Stimulated activated CD4-positive, alpha-beta T cell treated with anti-CD3 and anti-CD28 coated beads, Interleukin-1b, Interleukin-23, amount 100 ng/mL, for 4 hours (primary cell): ENCODE results near the gene EFNA2.

Experiments
- DNase-seq, 2 donors: peaks; one replicate each; pipeline ENCODE4 v3.0.0-alpha.2; 2020; ENCODE audit warnings: low read depth in 2 of 2

EFNA2 gene

GRCh38 chr19:1284293-1284978 is 1.2 kb upstream of the EFNA2 start:
- no peak for DNase-seq

GRCh38 chr19:1284979-1285736 is 515 bp upstream of the EFNA2 start:
- no peak for DNase-seq

DNA sequence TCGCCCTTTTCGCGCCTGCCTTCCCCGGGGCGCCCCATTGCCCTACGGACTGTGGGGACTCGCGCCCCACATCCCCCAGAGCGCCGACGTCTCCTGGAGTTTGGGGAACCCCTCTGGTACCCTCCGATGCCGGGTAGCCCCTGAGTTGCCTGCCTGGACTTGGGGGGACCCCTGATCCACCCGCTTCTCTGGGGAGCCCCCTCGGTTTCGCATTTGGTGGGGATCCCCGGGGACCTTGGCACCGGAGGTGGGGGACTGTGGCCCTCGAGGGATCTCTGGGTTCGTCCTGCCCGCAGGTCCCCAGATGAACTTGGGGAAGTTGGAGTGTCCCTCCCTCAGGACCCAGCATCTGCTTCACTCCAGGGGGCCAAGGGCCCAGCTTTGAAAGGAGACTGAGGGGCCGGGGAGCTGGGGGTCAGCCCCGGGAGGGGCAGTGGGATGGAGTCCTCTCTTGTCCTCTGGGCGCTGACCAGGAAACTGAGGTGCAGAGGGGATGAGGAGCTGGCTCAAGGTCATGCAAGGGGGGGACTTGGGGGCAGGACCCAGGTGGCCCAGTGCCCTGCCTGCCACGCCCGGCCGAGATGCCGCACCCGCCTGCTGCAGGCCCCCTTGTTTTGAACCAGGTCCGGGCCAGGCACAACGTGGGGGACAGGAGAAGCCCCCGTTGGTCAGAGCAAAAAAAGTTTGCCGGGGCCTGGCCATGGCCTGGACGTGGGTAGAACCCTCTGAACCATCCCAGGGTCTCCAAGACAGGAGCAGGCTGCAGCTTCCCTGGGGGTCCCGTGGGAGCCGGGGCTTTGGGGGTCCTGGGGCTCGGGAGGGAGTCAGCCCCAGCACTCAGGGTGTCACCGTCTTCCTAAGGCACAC is 1.0 kb downstream of the EFNA2 start:
- DNase-seq, result no peak

- no peak for DNase-seq
Observed at GRCh38 chr19:1287354-1288225, 1.9 kb downstream of the EFNA2 start.

GRCh38 chr19:1288226-1288612 is 2.5 kb downstream of the EFNA2 start:
- DNase-seq, result no peak

DNA sequence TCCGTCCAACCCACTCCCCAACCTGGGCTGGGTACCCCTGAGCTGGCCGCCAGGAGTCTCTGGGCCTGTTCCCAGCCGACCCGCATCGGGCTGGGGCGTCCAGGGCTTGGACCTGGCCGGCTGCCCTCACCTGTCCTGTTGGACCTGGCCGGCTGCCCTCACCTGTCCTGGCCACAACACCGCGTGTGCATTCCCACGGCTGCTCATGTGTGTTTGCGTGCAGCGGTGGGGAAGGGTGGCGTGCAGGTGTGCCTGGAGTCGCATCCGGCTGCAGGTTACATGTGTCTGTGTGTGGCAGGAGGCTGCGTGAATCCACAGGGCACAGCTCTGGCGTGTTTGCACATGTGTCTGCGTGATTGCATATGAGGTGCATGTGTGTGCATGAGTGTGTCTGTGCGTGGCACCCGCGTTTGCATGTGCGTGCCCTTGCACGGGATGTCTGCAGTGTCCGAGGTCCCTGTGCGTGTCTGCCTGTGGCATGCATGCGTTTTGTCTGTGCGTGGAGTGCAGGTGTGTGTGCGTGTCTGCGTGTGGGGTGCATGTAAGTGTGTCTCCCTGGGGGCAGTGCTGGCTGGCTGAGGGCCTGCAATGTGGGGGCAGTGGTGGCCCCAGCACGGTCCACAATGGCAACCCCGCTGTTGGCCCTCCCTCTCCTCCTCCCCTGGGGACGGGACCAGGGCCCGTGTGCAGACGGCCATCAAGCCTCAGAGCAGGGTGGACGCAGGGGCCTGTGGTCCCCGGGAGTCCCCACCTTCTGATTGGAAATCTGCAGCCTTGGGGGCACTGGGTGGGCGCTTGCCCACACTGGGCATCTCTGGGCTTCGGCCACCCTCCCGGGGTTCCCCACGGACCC is 3.4 kb downstream of the EFNA2 start:
- no peak for DNase-seq

GRCh38 chr19:1289686-1290025 is 4.0 kb downstream of the EFNA2 start:
- DNase-seq, result no peak

GRCh38 chr19:1290196-1290702 is 4.6 kb downstream of the EFNA2 start:
- no peak for DNase-seq

GRCh38 chr19:1290703-1291651 is 5.3 kb downstream of the EFNA2 start:
- DNase-seq, result no peak

DNA sequence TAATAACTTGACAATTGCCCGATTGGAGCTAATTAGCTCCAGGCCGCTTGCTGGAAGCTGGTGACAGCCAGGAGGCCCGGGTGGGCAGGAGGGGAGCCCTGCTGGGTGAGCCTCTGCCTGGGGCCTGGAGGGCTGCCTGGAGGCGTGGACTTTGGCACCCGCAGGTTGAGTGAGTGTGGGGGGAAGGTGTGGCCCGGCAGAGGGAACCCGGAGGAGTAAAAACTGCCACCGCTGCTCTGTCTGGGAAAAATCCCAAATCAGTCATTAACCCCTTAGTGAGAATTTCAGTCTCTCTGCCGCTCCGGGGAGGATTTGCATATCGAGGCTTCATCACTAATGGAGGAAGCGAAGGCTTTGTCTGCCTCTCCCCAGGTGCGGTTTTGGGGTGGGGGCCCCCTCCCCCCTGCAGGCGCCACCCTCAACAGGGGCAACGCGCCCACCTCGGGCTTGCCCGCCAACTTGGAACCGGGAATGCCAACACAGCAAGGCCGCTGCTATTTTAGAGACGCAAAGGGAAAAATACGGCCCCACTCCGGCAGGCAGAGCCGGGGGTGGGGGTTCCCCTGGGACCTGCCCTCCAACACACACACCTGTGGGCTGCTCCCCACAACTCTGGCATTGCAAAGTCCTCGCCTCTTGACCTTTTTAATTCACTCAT is 6.2 kb downstream of the EFNA2 start:
- DNase-seq, result no peak

- DNase-seq, result no peak
Observed at GRCh38 chr19:1292419-1293151, 6.9 kb downstream of the EFNA2 start.

DNA sequence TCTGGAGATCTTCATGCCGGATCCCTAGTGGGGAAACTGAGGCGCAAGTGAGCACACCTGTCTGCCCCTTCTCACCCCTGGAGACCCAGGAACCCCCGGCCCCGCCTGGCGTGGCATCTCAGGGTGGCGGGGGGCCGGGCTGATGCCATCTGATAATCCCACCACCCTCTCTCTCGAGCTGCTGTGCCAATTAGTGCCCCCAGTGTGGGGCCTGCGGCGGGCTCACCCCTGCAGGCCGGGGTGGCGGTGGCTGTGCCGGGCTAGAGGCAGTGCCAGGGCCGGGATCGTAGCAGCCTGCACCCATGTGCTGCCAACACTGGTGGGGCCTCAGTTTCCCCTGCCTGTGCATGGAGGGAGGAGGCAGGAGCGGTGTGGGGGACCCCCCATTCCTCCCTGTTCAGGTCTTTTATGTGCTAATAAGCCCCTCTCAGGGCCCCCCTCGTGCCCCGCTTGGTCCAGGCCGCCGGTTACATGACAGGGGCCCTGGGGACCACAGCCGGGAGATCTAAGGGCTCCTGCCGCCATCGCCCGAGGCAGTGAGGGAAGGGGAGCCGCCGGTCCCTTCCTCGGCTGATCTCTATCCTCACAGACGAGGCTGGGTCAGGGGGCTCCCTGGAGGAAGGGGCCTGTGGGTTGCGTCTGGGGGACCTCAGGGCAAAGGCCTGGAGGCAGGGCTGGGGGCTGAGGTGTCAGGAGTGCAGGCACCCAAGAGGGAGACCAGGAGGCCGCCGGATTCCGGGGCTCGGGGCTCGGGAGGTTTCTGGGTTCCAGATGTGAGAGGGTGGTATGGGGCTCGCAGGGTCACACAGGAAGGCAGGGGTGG is 8.3 kb downstream of the EFNA2 start:
- DNase-seq, result no peak

GRCh38 chr19:1294688-1295087 is 9.0 kb downstream of the EFNA2 start:
- DNase-seq, result no peak

GRCh38 chr19:1295169-1296012 is 9.7 kb downstream of the EFNA2 start:
- no peak for DNase-seq

- DNase-seq, result no peak
Observed at GRCh38 chr19:1296078-1296477, 10.4 kb downstream of the EFNA2 start.

DNA sequence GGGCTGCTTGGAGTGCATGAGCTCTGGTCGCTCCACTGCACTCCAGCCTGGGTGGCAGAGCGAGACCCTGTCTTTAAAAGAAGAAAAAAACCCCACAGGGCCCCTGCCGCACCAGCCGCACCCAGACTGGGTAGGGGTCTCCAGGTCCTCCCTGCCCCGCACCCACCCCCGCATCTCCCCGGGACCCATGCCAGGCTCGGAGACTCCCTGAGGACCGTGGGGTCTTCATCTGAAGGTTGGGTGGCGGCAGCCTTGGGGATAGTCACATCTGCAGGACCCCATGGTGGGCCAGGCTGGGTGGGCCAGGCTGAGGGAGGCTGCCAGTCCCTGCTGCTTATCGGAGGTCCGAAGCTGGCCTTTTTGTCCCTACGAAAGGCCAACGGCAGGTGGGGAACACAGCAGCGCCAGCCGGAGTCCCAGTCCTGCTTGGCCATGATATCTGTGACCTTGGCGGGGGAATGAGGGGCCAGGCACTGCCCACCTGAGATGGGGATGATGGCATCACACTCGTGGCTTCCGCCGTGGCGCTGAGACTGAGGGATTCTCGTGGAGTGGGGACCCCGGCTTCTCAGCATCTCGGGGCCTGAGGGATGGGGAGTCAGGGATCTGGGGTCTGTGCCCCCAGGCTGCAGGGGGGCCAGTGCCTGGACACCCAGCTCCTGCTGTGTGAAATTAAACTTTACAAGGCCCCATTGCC is 11.1 kb downstream of the EFNA2 start:
- DNase-seq, result no peak
